SK-N-SH treated with all-trans-retinoic acid at 6 μM for 48 hours (cell line): Measurements from ENCODE around the gene PHLDA3.

Experiments
- ATAC-seq: fragments of 200-7000 bp; cut with Tn5 transposase; 3 replicates; pipeline ENCODE4 v1.9.1; 2020; ENCODE audit warnings: mild to moderate bottlenecking, moderate library complexity
- BACH2 ChIP-seq: fragments of 250-450 bp; sonication (Bioruptor Pico); IDR thresholded peaks from 2 replicates; pipeline ENCODE4 v1.9.0; 2021; ENCODE audit warnings: mild to moderate bottlenecking, borderline replicate concordance
- CREB5 ChIP-seq: fragments of 250-450 bp; sonication (Bioruptor Pico); IDR thresholded peaks from 2 replicates; pipeline ENCODE4 v1.5.1; 2020; ENCODE audit warnings: low read depth, mild to moderate bottlenecking, moderate library complexity
- CSDC2 ChIP-seq: fragments of 250-450 bp; sonication (Bioruptor Pico); IDR thresholded peaks from 2 replicates; pipeline ENCODE4 v1.5.0; 2020; ENCODE audit warnings: mild to moderate bottlenecking, moderate library complexity
- CSRNP3 ChIP-seq: fragments of 250-450 bp; sonication (Bioruptor Pico); IDR thresholded peaks from 2 replicates; pipeline ENCODE4 v1.5.1; 2021; ENCODE audit warnings: mild to moderate bottlenecking, moderate library complexity
- ESRRG ChIP-seq: fragments of 250-450 bp; sonication (Bioruptor Pico); IDR thresholded peaks from 2 replicates; pipeline ENCODE4 v1.6.1; 2021; ENCODE audit warnings: mild to moderate bottlenecking
- GLIS3 ChIP-seq: fragments of 250-450 bp; sonication (Bioruptor Pico); IDR thresholded peaks from 2 replicates; pipeline ENCODE4 v1.5.0; 2020; ENCODE audit warnings: mild to moderate bottlenecking, moderate library complexity
- ISL1 ChIP-seq: fragments of 250-450 bp; sonication (Bioruptor Pico); IDR thresholded peaks from 2 replicates; pipeline ENCODE4 v2.1.2; 2022; ENCODE audit warnings: mild to moderate bottlenecking, moderate library complexity
- OSR1 ChIP-seq: fragments of 250-450 bp; sonication (Bioruptor Pico); IDR thresholded peaks from 2 replicates; pipeline ENCODE4 v1.8.0; 2022; ENCODE audit warnings: moderate library complexity, mild to moderate bottlenecking, inconsistent platforms
- PATZ1 ChIP-seq: fragments of 250-450 bp; sonication (Bioruptor Pico); IDR thresholded peaks from 2 replicates; pipeline ENCODE4 v1.8.0; 2020; ENCODE audit warnings: mild to moderate bottlenecking, moderate library complexity, borderline replicate concordance
- RARB ChIP-seq: fragments of 250-450 bp; sonication (Bioruptor Pico); IDR thresholded peaks from 2 replicates; pipeline ENCODE4 v1.8.0; 2021; ENCODE audit warnings: mild to moderate bottlenecking, moderate library complexity
- SNAI2 ChIP-seq: fragments of 250-450 bp; sonication (Bioruptor Pico); IDR thresholded peaks from 2 replicates; pipeline ENCODE4 v1.5.0; 2020; ENCODE audit warnings: mild to moderate bottlenecking, moderate library complexity
- TCF4 ChIP-seq: fragments of 250-450 bp; sonication (Bioruptor Pico); IDR thresholded peaks from 2 replicates; pipeline ENCODE4 v1.8.0; 2021; ENCODE audit warnings: mild to moderate bottlenecking, moderate library complexity, borderline replicate concordance
- TOX ChIP-seq: fragments of 250-450 bp; sonication (Bioruptor Pico); IDR thresholded peaks from 2 replicates; pipeline ENCODE4 v1.8.0; 2021; ENCODE audit warnings: mild to moderate bottlenecking, moderate library complexity, borderline replicate concordance
- TSHZ2 ChIP-seq: fragments of 250-450 bp; sonication (Bioruptor Pico); IDR thresholded peaks from 2 replicates; pipeline ENCODE4 v1.5.0; 2020; ENCODE audit warnings: mild to moderate bottlenecking, moderate library complexity
- ZC3H10 ChIP-seq: fragments of 250-450 bp; sonication (Bioruptor Pico); IDR thresholded peaks from 2 replicates; pipeline ENCODE4 v1.5.1; 2021; ENCODE audit warnings: mild to moderate bottlenecking, moderate library complexity
- ZFP30 ChIP-seq: fragments of 450-650 bp; formaldehyde crosslinking; IDR thresholded peaks from 2 replicates; pipeline ENCODE4 v1.5.0; 2022; ENCODE audit warnings: mild to moderate bottlenecking, moderate library complexity
- ZNF565 ChIP-seq: fragments of 450-650 bp; formaldehyde crosslinking; conservative IDR thresholded peaks from 2 replicates; pipeline ENCODE4 v1.5.0; 2020; ENCODE audit warnings: low read depth, mild to moderate bottlenecking, moderate library complexity
- ZNF70 ChIP-seq: fragments of 450-650 bp; formaldehyde crosslinking; IDR thresholded peaks from 2 replicates; pipeline ENCODE4 v1.5.0; 2020; ENCODE audit warnings: mild to moderate bottlenecking, moderate library complexity
- ZNF8 ChIP-seq: fragments of 450-650 bp; formaldehyde crosslinking; IDR thresholded peaks from 2 replicates; pipeline ENCODE4 v1.5.0; 2020; ENCODE audit warnings: mild to moderate bottlenecking, moderate library complexity

The PHLDA3 gene

GRCh38 chr1:201459052-201459451 is 9.9 kb downstream of the PHLDA3 start:
- TF ChIP-seq ZNF8 (CRISPR knock-in tag) (no peak), BACH2 (CRISPR knock-in tag) (no peak), ISL1 (CRISPR knock-in tag) (no peak), PATZ1 (CRISPR knock-in tag) (no peak), TSHZ2 (CRISPR knock-in tag) (no peak), OSR1 (CRISPR knock-in tag) (no peak), TCF4 (CRISPR knock-in tag) (no peak), ESRRG (CRISPR knock-in tag) (no peak), ZNF565 (no peak), ZC3H10 (no peak), SNAI2 (CRISPR knock-in tag) (no peak), RARB (CRISPR knock-in tag) (no peak), CSDC2 (CRISPR knock-in tag) (no peak), GLIS3 (CRISPR knock-in tag) (no peak), ZNF70 (CRISPR knock-in tag) (no peak), CSRNP3 (CRISPR knock-in tag) (no peak), ZFP30 (CRISPR knock-in tag) (no peak), CREB5 (CRISPR knock-in tag) (no peak), TOX (no peak)

GRCh38 chr1:201457508-201457960 is 11.5 kb downstream of the PHLDA3 start:
- TF ChIP-seq TSHZ2 (CRISPR knock-in tag), result no peak
- no peak for TF ChIP-seq RARB (CRISPR knock-in tag)
- TF ChIP-seq CSRNP3 (CRISPR knock-in tag), result no peak
- no peak for TF ChIP-seq ZFP30 (CRISPR knock-in tag)
- TF ChIP-seq CREB5 (CRISPR knock-in tag), result no peak
- TF ChIP-seq TCF4 (CRISPR knock-in tag), result no peak
- no peak for TF ChIP-seq ZNF565
- TF ChIP-seq ZC3H10, result no peak
- ATAC-seq, result no peak

More at GRCh38 chr1:201459052-201459451, 9.9 kb downstream of the PHLDA3 start:
- no peak for ATAC-seq
